Fibroblast of skin of right quadriceps (primary cell): ENCODE data around the gene AMDHD2.
"Not testable (repeated sequence)": the region's sequence is repeated elsewhere in the genome, so short reads cannot be mapped to it uniquely, and the experiment has no call there.

ENCODE experiments used
- DNase-seq: peaks from one replicate; pipeline ENCODE4 v3.0.0-alpha.2; 2013

The AMDHD2 gene

GRCh38 chr16:2518823-2519710 lies 1.1 kb upstream of the AMDHD2 start:
- no peak for DNase-seq

- DNase-seq = no peak
Measured at GRCh38 chr16:2519711-2520080, 475 bp upstream of the AMDHD2 start.

- DNase-seq = no peak
Measured at GRCh38 chr16:2520784-2521531, 787 bp downstream of the AMDHD2 start.

GRCh38 chr16:2523801-2524231 lies 3.6 kb downstream of the AMDHD2 start:
- DNase-seq = no peak

GRCh38 chr16:2524339-2524938 lies 4.3 kb downstream of the AMDHD2 start:
- DNase-seq = no peak

GRCh38 chr16:2526135-2526534 lies 6.0 kb downstream of the AMDHD2 start:
- DNase-seq = no peak

- no peak for DNase-seq
Measured at GRCh38 chr16:2527071-2527783, 7.1 kb downstream of the AMDHD2 start.

- no peak for DNase-seq
Measured at GRCh38 chr16:2527784-2528100, 7.6 kb downstream of the AMDHD2 start.

GRCh38 chr16:2528161-2529060 lies 8.2 kb downstream of the AMDHD2 start:
- DNase-seq = no peak

GRCh38 chr16:2529061-2529931 lies 9.1 kb downstream of the AMDHD2 start:
- no peak for DNase-seq

- DNase-seq = no peak
Measured at GRCh38 chr16:2529961-2530628, 9.9 kb downstream of the AMDHD2 start.

GRCh38 chr16:2530629-2531318 lies 10.6 kb downstream of the AMDHD2 start:
- no peak for DNase-seq

GRCh38 chr16:2531371-2531695 lies 11.2 kb downstream of the AMDHD2 start, which contains the start of gene CEMP1:
TSS of gene CEMP1 (minus strand) at chr16:2531408. CDS start at chr16:2531073, 335 bp downstream.
- no peak for DNase-seq

- DNase-seq = peak; percentile 96
Measured at GRCh38 chr16:2531696-2532493, 11.7 kb downstream of the AMDHD2 start.

GRCh38 chr16:2532494-2533141 lies 12.4 kb downstream of the AMDHD2 start:
- DNase-seq = no peak

- not testable (repeated sequence) for DNase-seq
Measured at GRCh38 chr16:2533142-2533755, 13.1 kb downstream of the AMDHD2 start.

- no peak for DNase-seq
Measured at GRCh38 chr16:2533912-2534311, 13.7 kb downstream of the AMDHD2 start.

- DNase-seq = not testable (repeated sequence)
Measured at GRCh38 chr16:2534335-2534734, 14.2 kb downstream of the AMDHD2 start.
